ENCODE measurements around the gene CLEC16A. TPM values are rescaled to one million over a fixed set of nuclear protein-coding genes. Genes with fewer than 3 reads are reported as not detected.

Gene CLEC16A
- total and polyA plus RNA-seq, 8 donors, result 8.1 to 17.2 (median 10.7) TPM

GRCh38 chr16:11136600-11136999 is 192.2 kb downstream of the CLEC16A start:
- no peak for FAIRE-seq
- Histone ChIP-seq H3K27ac (peak overlapping the region in 2 of 4 donors; percentile 9 to 27), H3K36me3 (no peaks in the 10 kb centered on the region), H3K27me3 (no peaks in the 10 kb centered on the region), H3K9me3 (no peaks in the 10 kb centered on the region), H3K4me3 (no peak overlapping the region), H3K4me1 (peaks cover 0 to 10% (median 3%) of the 10 kb centered on the region in 3 donors)
- ATAC-seq, result peak in 3 of 4 donors; percentile 36 to 39 (median 38)
- WGBS, 2 donors, result 81 to 85% methylated on average over 7 of the region's 7 CpGs
- no peak for TF ChIP-seq CTCF (IDR thresholded peaks at IDR 0.05)
- intact Hi-C loops (cut with DNase I), result no loop called here
- DNase-seq, result peak in 3 of 6 donors; percentile 37 to 72 (median 63)

GRCh38 chr16:11138022-11138768 is 193.8 kb downstream of the CLEC16A start:
- DNase-seq, result no peak
- Histone ChIP-seq H3K36me3 (no peaks in the 10 kb centered on the region), H3K4me1 (peaks cover 0 to 3% (median under 1%) of the 10 kb centered on the region in 3 donors), H3K9me3 (no peaks in the 10 kb centered on the region), H3K27me3 (no peaks in the 10 kb centered on the region), H3K27ac (no peak overlapping the region), H3K4me3 (no peak overlapping the region)
- WGBS, 2 donors, result 93 to 95% methylated on average over 14 of the region's 14 CpGs
- ATAC-seq, result no peak
- intact Hi-C loops (cut with DNase I), result no loop called here
- no peak for FAIRE-seq
- TF ChIP-seq CTCF (IDR thresholded peaks at IDR 0.05), result no peak

GRCh38 chr16:11138769-11139325 is 194.5 kb downstream of the CLEC16A start:
- no peak overlapping the region for H3K27ac ChIP-seq
- ATAC-seq (no peak), DNase-seq (no peak), FAIRE-seq (no peak)
- intact Hi-C loops (cut with DNase I), result no loop called here
- WGBS, 2 donors, result 92 to 96% methylated on average over 8 of the region's 8 CpGs
- peaks cover 0 to under 1% (median 0%) of the 10 kb centered on the region in 3 donors for H3K4me1 ChIP-seq
- H3K9me3 ChIP-seq, result no peaks in the 10 kb centered on the region
- TF ChIP-seq CTCF (IDR thresholded peaks at IDR 0.05), result no peak
- H3K4me3 ChIP-seq, result no peak overlapping the region
- no peaks in the 10 kb centered on the region for H3K27me3 ChIP-seq
- H3K36me3 ChIP-seq, result no peaks in the 10 kb centered on the region

- Histone ChIP-seq H3K4me1 (no peaks in the 10 kb centered on the region), H3K27me3 (no peaks in the 10 kb centered on the region), H3K9me3 (no peaks in the 10 kb centered on the region), H3K4me3 (no peak overlapping the region), H3K36me3 (no peaks in the 10 kb centered on the region), H3K27ac (no peak overlapping the region)
- no peak for TF ChIP-seq CTCF (IDR thresholded peaks at IDR 0.05)
- intact Hi-C loops (cut with DNase I), result no loop called here
- WGBS, 2 donors, result 90 to 91% methylated on average over 5 of the region's 5 CpGs
- ATAC-seq (no peak), DNase-seq (no peak), FAIRE-seq (no peak)
Measured at GRCh38 chr16:11139326-11140097, 195.1 kb downstream of the CLEC16A start.
